GM12873 (cell line): ENCODE results near the gene RCC2.

Experiments
- CTCF ChIP-seq: IDR thresholded peaks from 2 replicates; pipeline ENCODE4 v1.5.1; 2012; ENCODE audit warnings: low read depth, mild to moderate bottlenecking, moderate library complexity, low read length, control low read depth; ENCODE audit not compliant: insufficient read depth; ENCODE audit errors: missing control alignments

The RCC2 gene

DNA sequence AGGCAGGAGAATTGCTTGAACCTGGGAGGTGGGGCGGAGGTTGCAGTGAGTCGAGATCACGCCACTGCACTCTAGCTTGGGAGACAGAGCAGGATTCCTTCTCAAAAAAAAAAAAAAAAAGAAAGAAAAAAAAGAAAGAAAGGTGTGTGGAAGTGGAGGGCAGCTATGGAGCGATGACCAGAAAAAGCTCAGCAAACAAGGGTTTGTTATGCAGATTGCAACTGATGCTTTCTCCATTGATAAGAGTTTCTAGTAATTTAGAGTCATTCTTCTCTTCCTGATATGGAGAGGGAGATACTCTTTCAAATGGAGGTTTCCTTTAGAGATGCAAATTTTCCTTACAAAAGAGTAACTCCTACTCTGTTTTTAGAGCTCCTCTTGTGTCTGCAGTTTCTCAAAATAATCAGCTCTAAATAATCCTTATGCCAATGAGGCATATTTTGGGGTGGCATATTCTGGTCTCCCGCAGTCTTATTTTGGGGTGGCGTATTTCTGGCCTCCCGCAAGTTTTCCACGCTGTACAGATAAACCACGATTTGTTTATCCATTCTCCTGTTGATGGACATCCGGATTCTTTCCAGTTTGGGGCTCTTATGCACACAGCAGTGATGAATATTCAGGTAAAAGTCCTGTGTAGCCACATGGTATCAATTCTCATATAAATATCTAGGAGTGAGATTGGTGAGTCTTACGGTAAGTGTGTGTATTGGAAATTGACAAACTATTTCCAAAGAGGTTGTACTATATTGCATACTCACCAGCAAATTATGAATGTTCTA is 30.7 kb upstream of the RCC2 start:
- TF ChIP-seq CTCF, result no peak

- TF ChIP-seq CTCF, result no peak
Observed at GRCh38 chr1:17466359-17466758, 26.9 kb upstream of the RCC2 start.

DNA sequence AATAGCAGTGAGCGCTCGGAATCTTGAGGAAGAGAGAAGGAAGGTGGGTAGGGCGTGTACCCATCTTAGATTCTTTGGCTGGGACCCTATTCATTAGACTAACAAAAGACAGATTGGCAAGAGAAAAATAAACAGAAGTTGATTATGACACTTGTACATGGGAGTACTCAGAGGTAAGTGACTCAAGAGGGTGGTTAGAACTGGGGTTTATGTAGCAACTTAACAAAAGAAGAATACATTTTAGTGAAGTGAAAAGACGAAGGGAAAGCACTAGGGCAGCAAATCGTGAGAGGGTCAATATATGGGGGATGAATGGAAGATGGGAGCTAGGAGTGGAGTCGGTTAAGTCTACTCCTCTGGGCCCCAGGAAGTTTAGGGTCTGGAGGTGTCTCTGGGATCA is 25.8 kb upstream of the RCC2 start:
- no peak for TF ChIP-seq CTCF

DNA sequence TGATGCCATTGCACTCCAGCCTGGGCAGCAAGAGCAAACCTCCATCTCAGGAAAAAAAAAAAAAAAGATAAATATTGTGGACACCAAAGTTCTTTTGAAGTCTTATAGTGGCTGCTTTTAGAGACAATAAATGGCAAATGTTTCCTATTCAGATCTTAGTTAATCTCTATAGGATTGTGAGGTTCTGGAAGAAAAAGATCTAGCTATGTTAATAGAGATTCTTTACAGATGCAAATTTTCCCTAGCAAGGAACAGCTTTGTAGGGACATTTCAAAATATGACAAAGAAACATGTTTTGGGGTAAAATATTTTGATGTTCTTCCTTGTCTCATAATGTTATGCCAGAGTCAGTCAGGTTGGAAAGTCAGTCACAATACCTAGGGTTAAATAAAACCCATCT is 24.5 kb upstream of the RCC2 start:
- no peak for TF ChIP-seq CTCF

- no peak for TF ChIP-seq CTCF
Observed at GRCh38 chr1:17462669-17463068, 23.2 kb upstream of the RCC2 start.

GRCh38 chr1:17460219-17460618 is 20.7 kb upstream of the RCC2 start:
- TF ChIP-seq CTCF, result no peak

DNA sequence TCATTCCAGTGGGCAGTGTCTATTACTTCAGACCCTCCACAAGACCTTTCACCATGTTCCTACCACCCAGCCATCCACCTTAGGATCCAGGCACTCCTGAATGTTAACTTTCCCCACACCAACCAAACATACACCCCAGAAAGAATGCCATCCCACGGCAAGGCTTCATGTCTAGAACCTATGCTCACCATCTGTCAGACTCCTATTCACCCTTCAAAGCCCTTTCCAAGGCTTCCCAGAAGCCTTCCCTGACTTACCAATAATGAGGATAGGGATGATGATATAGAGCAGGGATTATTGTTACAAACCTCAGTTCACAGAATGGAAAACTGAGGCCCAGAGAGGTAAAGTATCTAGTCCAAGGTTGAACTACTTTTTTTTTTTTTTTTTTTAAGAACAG is 19.3 kb upstream of the RCC2 start:
- TF ChIP-seq CTCF, result no peak
